Limb (tissue), 2 donors: ENCODE results near the gene C1S.
"Not testable (repeated sequence)": the region's sequence is repeated elsewhere in the genome, so short reads cannot be mapped to it uniquely, and the experiment has no call there.

Experiments
- DNase-seq, 2 donors: peaks; one replicate each; pipeline ENCODE4 v3.0.0-alpha.2; 2016; ENCODE audit errors: extremely low spot score in 2 of 2

Gene C1S

GRCh38 chr12:7102582-7102981 lies 42.1 kb downstream of the C1S start:
- no peak for DNase-seq

- DNase-seq = no peak
These were observed 43.5 kb downstream of the C1S start for GRCh38 chr12:7103837-7104584.

GRCh38 chr12:7106082-7106481 lies 45.6 kb downstream of the C1S start:
- no peak for DNase-seq

DNA sequence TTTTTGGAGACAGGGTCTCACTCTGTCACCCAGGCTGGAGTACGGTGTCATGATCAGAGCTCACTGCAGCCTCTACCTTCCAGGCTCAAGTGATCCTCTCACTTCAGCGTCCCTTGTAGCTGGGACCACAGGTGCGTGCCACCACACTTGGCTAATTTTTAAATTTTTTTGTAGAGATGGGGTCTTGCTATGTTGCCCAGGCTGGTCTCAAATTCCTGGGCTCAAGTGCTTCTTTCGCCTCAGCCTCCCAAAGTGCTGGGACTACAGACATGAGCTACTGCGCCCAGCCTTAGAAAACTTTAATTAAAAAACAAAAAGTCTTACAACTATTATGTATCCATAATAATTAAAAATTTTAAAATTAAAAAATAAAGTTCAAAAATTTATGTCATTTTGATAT lies 46.7 kb downstream of the C1S start:
- not testable (repeated sequence) for DNase-seq

DNA sequence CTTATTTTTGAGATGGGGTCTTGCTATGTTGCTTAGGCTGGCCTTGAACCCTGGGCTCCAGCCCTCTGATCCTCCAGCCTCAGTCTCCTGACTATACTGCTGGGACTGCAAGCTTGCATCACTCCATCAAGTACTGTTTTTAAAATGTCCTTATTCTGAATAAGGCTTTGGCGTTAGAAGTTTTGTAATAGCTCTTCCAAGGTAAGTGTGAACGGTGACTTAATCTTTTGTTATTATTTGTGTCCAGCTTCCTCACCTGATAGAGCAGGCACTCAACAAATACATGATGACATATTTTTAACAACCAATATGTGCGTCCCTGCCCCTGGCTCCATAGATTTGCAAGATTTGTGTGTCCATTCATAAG lies 47.1 kb downstream of the C1S start:
- DNase-seq = no peak

DNA sequence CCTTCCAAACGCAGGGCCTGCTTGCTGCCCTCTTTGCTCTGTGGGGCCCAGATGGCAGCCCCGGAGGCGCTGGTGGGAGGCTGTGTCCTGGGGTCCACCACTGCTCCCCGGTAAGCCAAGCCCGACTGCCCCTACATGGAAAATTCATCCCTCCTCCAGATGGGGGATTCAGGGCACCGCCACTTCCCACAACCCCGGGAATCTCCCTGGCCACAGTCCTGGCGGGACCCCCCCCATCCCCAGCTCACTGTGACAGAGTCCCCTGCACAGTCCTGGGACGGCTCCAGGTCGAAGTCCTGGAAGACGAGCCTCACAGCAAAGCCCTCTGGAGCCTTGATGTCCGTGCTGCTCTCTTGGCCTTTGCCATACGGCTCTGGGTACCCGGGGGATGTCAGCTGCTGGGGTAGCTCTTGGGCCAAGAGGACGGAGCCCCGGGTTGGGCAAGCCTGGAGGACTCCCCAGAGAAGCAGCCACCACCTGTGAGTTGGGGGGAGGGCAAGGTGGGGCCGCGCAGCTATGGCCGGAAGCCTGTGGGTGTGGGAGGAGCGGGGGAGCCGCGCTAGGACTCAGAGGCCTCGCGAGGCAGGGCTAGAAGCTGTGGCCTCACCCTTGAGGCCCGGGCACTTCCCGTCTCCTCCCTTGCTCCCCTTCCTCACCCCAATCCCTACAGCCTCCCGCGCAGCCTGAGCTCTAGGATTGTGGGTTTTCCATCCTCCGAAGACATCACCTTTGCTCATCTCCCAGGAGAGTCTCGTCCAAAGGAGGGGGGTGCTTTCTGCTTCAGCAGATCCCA lies 47.7 kb downstream of the C1S start:
- peak; percentile 65 to 80 for DNase-seq

GRCh38 chr12:7108796-7109571 lies 48.5 kb downstream of the C1S start, which contains the start of gene C1RL:
Gene C1RL, minus strand, starts transcription at chr12:7109214. Its CDS starts 34 bp downstream, at chr12:7109180.
- peak; percentile 80 to 92 for DNase-seq

- DNase-seq = no peak
These were observed 49.0 kb downstream of the C1S start for GRCh38 chr12:7109572-7109920.

DNA sequence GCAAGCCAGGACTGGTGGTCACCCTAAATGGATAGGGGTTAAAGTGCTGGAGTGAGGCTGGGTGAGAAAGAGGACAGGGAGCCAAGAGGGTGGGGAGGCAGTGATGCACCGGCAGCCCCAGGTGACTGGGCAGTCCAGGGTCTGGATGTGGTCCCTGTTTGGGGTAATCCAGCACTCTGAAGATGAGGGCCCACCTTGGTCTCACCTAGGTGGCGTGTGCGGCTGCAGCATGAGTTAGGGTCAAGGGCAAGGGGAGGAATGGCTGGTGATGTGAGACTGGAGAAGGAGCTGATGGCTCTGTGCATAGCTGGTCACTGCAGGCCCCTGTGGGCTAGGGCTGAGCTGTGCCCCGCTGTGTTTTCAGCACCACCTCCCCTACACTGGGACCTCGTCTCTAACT lies 50.1 kb downstream of the C1S start:
- no peak for DNase-seq

- DNase-seq = peak in 1 of 2 donors; percentile 15
These were observed 51.5 kb downstream of the C1S start for GRCh38 chr12:7112041-7112440.

- DNase-seq = peak in 1 of 2 donors; percentile 34
These were observed 52.9 kb downstream of the C1S start for GRCh38 chr12:7113389-7113871.

GRCh38 chr12:7114008-7114407 lies 53.5 kb downstream of the C1S start:
- DNase-seq = no peak

DNA sequence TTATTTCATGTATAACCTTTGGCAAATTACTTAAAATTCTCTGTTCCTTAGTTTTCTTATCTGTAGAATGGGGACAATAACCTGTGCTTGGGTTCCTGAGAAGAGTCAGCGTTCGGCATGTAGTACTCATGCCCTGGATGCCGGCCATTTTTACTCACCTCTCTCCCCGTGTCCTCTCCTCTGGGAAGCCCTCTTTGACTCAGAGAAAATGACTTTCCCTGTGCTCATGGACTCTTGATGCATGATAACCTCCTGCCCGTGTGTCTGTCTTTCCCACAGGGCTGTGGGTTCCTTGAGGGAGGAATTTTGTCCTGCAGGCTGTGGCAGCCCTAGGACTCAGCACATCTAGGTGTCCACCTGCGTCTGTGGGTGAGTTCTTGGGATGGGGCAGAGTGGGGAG lies 54.3 kb downstream of the C1S start:
- no peak for DNase-seq

DNA sequence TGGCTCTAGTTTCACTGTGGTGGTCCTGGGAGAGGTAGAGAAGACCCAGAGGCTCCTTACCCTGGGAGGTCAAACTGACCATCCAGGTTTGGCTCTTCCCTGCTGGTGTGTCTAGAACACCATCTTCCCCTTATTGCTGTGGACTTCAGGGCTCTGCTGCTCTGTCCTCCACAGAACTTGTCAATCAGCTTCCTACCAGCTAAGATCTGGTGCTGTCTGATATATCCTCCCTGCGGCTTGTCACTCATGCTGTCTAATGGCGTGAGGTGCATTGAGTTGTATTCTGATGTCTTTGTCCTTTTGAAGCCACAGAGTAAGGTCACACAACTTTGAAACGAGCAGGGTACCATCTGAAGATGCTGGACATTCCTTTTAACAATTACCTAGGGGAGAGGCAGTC lies 55.7 kb downstream of the C1S start:
- DNase-seq = no peak

GRCh38 chr12:7116916-7117315 lies 56.4 kb downstream of the C1S start:
- DNase-seq = no peak

DNA sequence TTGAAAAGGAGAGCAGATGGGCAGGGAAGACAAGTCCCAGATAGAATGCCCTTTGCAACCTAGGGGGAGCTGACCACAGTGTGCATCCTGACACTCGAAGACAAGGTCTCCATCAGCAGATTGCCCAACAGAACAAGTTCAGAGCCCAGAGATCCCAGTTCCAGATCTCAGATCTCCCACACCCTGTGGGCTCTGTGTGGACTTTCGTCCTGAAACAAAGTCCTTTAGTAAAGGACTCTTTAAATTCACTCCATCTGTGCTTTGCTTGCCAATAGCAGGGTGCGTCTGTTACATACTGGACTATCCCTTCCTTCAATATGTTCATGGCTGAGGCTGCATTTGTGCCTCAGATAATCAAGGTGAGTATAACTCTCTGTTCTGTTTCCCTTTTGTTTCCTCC lies 57.2 kb downstream of the C1S start:
- DNase-seq = no peak

DNA sequence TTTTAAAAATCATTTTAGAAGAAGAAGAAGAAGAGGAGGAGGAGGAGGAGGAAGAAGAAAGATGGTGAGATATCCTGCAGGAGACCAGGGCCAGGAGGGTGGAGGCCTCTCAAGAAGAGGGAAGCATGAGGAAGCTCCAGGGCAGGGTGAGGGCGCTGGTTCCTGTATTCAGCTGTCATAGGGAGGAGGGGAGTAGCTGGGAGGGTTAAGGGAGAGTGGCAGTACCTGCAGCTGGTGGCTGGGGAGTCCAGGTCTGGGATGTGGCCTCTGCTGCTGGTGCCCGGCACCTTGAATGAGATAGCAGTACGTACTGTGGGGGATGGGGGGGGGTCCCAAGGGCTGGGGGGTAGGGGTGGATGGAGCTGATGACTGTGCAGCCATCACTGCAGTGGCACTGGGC lies 58.4 kb downstream of the C1S start:
- DNase-seq = no peak

DNA sequence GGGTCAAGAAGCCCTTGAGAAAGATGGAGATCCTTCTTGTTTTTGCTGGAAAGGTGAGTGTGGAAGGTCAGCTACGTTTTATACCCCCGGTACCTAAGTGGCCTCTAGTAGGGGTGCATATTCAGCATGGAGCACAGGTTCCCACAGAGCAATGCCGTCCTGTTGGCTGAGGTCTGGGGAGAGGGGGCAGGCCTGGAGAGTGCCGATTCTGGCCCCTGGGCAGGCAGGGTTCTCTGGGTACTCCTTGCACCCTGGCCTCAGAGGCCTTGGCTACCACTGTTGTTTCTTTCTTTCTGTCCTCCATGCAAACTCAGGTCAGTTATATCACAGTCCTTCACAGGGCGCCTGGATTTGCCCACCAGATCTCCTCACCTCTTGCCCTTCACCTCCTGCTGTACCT lies 59.6 kb downstream of the C1S start:
- no peak for DNase-seq
